Retinal pigment epithelial cell (primary cell): ENCODE results near the gene FLAD1.

ENCODE experiments used
- DNase-seq: peaks from one replicate; pipeline ENCODE4 v3.0.0-alpha.2; 2010; ENCODE audit warnings: low read depth
- H3K4me3 ChIP-seq: 2 replicates; pipeline ENCODE4 v1.5.1; 2011; ENCODE audit warnings: mild to moderate bottlenecking, low read length, control low read depth, moderate library complexity
- TF ChIP-seq, protein P1 (sequence below): conservative IDR thresholded peaks from 2 replicates; pipeline ENCODE4 v1.5.1; 2011; ENCODE audit warnings: low read depth, low read length, control low read depth, inconsistent platforms

The FLAD1 gene

DNA sequence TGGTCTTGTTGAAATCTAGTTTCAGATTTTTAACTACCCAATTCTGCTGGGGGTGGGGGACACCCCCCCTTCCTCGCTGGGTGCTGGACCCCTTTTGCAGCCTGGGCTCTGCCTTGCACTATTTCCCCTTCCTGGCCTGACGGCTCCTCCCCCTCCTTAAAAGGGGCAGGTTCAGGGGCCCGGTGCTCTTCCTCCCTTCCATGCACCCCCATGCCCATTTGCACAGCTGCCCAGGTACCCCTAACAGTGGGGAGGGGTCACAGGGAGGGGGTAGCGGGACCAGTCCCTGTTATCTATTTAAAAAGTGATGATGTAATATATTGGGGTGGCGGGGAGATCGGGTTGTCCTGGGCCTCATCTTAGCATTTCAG, 34.8 kb downstream of the FLAD1 start:
- TF ChIP-seq, protein P1, sequence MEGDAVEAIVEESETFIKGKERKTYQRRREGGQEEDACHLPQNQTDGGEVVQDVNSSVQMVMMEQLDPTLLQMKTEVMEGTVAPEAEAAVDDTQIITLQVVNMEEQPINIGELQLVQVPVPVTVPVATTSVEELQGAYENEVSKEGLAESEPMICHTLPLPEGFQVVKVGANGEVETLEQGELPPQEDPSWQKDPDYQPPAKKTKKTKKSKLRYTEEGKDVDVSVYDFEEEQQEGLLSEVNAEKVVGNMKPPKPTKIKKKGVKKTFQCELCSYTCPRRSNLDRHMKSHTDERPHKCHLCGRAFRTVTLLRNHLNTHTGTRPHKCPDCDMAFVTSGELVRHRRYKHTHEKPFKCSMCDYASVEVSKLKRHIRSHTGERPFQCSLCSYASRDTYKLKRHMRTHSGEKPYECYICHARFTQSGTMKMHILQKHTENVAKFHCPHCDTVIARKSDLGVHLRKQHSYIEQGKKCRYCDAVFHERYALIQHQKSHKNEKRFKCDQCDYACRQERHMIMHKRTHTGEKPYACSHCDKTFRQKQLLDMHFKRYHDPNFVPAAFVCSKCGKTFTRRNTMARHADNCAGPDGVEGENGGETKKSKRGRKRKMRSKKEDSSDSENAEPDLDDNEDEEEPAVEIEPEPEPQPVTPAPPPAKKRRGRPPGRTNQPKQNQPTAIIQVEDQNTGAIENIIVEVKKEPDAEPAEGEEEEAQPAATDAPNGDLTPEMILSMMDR = no peak
- no peak for DNase-seq
- H3K4me3 ChIP-seq = peak overlapping the region; percentile 30

DNA sequence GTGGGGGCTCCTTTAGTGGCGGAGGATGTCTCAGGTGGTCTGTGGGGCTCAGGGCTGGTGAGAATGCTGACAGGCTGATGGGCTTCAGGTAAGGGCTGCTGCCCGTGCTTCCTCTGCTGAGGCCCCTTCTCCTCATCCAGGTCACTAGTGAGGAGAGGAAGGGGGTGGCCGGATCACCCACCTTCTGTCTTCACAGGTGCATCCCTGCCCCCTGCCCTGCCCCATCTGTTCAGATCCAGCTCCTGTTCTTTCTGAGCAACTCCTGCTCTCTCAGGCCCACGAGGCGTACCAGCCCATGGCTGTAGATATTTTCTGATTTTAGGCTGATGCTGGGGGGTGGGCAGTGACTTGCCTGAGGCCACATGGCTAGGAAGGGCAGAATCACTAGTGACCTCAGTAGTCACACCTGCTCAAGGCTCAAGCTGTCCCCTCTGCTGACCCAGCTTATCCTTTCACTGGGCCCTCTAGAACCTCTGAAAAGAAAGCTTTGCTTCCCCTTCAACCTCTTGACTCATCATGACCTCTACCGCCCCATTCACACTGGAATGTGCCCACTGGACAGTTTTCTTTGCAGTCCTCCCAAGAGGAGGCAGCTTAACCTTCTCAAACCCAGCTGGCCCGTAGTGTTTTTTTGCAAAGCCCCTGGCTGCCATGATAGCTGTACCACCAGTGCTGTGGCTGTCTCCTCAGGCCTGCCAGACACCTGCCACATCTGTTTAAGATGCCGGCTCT, 35.6 kb downstream of the FLAD1 start:
- H3K4me3 ChIP-seq = no peak overlapping the region
- DNase-seq = no peak
- TF ChIP-seq, protein P1 = no peak

DNA sequence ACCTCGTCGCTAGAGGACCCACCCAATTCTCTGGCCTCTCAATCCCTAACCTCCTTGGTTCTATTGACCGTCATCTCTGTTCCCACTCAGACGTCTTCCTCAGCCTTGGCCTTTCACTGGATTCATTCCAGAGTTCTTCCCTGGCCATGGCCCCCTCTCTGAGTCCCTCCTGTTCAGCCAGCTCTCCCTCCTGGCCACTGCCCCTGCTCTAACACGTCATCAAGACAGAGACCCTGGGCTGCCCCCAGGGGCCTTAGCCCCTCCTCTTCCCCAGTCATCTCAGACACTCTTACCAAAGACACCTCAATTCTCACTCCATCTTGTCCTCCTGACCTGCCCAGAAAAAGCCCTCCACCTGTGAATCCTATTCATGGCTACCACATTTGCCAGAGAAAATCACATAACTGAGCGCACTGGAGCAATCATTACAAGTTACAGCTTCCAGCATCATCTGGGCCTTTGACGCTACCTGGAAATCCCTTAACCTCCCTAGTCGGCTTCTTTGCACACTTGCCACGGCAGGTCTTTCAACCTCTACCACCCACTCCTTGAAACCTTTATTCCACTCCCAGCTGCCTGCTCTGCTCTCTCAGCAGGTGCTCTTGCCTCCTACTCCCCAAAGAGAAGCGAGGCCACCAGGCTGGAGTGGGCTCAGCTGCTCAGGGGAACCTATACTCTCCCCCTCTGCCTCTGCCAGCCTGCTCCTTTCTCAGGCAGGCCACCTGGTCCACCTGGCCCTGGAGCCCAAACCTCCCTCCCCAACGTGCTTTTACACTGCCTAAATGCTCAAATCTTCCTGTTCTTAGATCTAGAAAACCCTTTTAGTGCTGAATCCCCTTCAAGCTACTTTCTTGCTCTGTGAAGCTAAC, 36.5 kb downstream of the FLAD1 start:
- H3K4me3 ChIP-seq = no peak overlapping the region
- TF ChIP-seq, protein P1 = no peak
- DNase-seq = no peak

DNA sequence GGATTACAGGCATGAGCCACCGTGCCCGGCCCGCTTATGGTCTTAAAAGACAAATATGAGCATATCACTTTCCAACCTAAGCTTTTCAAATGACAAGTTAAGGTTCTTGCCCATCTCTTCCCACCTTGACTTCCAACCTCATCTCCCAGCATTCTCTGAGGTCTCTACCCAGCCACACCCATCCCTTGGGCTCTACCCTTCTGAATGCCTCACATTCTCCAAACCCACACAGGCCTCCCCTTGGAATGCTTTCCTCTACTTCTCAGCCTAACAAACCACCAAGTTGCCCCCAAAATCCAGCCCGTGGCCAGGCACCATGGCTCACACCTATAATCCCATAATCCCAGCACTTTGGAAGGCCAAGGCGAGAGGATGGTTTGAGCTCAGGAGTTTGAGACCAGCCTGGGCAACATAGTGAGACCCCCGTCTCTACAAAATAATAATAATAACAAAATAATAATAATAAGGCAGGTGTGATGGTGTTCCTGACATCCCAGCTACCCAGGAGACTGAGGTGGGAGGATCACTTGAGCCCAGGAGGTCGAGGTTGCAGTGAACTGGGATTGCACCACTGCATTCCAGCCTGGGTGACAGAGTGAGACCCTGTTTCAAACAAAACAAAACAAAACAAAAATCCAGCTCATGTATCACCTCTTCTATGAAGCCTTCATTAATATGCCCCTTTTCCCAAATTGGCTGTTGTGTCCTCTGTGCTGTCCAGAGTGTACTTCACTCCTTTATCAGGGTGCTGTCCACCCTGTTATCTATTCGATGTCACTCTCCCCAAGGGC, 39.2 kb downstream of the FLAD1 start:
- TF ChIP-seq, protein P1 = no peak
- no peak overlapping the region for H3K4me3 ChIP-seq
- DNase-seq = no peak

DNA sequence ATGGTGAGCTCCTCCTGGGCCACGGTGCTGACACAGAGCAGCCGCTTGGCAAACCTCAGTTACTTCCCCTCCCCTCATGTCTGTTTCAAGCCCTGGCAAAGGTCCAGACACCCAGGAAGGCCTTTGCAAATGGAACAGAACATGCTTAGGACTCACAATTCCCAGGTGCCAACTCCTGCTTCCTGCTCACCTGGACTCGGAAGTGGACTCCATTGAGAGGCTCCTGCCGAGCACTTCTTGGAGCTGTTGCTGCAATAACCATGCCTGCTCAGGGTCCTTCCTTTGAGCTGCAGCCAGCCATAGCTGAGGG, 39.7 kb downstream of the FLAD1 start:
- TF ChIP-seq, protein P1 = no peak
- no peak overlapping the region for H3K4me3 ChIP-seq
- no peak for DNase-seq

DNA sequence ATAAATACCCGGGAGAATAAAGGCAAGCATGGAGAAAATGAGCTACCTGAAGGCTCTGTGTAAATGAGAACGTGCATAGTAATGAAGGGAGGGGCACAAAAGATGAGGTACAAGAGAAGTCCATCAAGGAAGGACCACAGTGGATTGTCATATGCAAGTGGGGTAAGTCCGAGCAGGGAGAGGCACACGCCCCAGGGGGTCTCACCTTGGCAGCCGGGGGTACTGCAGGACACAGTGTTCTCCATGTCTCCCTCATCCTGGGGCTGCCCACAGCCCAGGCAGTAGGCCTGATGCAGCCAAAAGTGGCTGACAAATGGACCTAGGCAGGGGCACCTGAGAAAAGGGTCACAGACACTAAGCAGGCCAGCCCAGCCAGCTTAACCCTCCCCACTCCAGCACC, 40.5 kb downstream of the FLAD1 start:
- no peak for DNase-seq
- H3K4me3 ChIP-seq = no peak overlapping the region
- TF ChIP-seq, protein P1 = no peak
